Ectodermal cell (in vitro differentiated cells): ENCODE results near the gene CDS2.

Experiments used
- H3K27ac ChIP-seq: 2 replicates; pipeline ENCODE4 v1.7.0; 2013; ENCODE audit warnings: mild to moderate bottlenecking, low read depth, low read length; ENCODE audit not compliant: insufficient read depth, poor library complexity, severe bottlenecking
- H3K27me3 ChIP-seq: 2 replicates; pipeline ENCODE4 v1.7.0; 2013; ENCODE audit warnings: mild to moderate bottlenecking, low read length; ENCODE audit not compliant: insufficient read depth, control insufficient read depth, poor library complexity, severe bottlenecking
- H3K36me3 ChIP-seq: one replicate; pipeline ENCODE4 v1.7.0; 2013; ENCODE audit warnings: low read length; ENCODE audit not compliant: control insufficient read depth, insufficient read depth
- H3K4me1 ChIP-seq: one replicate; pipeline ENCODE4 v1.7.0; 2013; ENCODE audit warnings: low read length; ENCODE audit not compliant: control insufficient read depth, insufficient read depth
- H3K4me3 ChIP-seq: 2 replicates; pipeline ENCODE4 v1.7.0; 2013; ENCODE audit warnings: low read depth, low read length, control low read depth; ENCODE audit not compliant: insufficient read depth
- H3K9me3 ChIP-seq: 2 replicates; pipeline ENCODE4 v1.7.0; 2013; ENCODE audit warnings: mild to moderate bottlenecking, low read length, moderate library complexity; ENCODE audit not compliant: control insufficient read depth
- WGBS, 2 experiments: methylation state at CpG; one replicate each; pipeline ENCODE4 v1.1.7; 2013; ENCODE audit warnings: missing lambda C conversion rate in 2 of 2; 5-methylcytosine and 5-hydroxymethylcytosine counted together

Gene CDS2

DNA sequence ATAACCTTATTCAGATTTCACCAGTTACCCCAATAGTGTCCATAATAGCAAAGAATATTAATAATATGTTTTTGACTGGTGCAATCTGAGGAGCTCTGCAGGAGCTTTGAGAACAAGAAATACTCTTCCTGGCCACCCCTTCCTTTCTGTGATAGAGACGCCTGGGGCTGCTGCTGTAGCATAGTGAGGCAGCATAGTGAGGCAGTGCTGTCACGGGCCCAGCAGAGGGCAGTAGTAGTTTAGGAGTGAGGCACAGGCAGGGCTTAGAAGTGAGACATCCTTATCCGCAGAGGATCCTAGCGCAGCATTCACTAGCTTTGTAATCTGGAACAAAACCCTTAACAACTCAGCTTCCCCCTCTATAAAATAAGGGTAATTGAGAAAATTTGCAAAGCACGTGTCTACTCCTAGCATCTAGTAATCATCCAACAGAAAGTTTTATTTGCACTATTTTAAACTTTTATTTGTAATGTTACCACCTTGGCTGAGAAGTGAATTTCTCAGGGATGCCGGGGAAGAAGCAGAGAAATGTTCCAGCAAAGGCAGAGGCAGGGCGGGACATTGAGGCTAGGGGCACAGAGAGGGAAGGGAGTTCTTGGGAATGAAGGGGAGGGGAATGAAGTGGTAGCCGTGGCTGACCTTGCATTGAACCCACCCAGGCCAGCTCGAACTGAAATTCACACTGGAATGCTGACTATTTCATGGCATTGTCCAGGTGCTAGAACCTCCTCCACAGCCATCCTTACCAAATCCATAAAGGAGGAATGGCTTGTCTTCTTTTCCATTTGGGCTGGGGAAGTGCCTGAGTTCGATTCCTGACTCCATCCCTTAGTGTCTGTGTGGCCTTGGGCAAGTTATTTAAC is 78.8 kb downstream of the CDS2 start:
- WGBS, 2 experiments: 45% methylated on average over 8 to 10 of the region's 10 CpGs
- H3K4me3 ChIP-seq: no peak overlapping the region
- no peaks in the 10 kb centered on the region for H3K36me3 ChIP-seq
- H3K4me1 ChIP-seq: no peaks in the 10 kb centered on the region
- no peaks in the 10 kb centered on the region for H3K9me3 ChIP-seq
- no peaks in the 10 kb centered on the region for H3K27me3 ChIP-seq
- H3K27ac ChIP-seq: no peak overlapping the region

DNA sequence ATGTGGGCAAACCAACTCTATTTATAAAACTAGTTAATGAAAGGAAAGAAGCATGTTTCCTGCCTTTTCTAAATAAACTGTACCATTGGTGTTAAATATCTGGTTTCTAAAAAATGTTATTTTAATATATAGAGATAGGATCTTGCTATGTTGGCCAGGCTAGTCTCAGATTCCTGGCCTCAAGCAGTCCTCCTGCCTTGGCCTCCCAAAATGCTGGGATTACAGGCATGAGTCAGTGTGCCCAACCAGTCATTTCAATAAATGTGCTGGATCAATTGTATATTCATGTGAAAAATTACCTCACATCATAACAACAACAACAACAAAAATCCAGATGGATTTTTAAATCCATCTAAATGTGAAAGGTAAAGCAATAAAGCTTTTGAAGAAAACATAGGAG is 80.3 kb downstream of the CDS2 start:
- no peak overlapping the region for H3K4me3 ChIP-seq
- no peak overlapping the region for H3K27ac ChIP-seq
- H3K9me3 ChIP-seq: no peaks in the 10 kb centered on the region
- no peaks in the 10 kb centered on the region for H3K36me3 ChIP-seq
- no peaks in the 10 kb centered on the region for H3K27me3 ChIP-seq
- H3K4me1 ChIP-seq: no peaks in the 10 kb centered on the region

DNA sequence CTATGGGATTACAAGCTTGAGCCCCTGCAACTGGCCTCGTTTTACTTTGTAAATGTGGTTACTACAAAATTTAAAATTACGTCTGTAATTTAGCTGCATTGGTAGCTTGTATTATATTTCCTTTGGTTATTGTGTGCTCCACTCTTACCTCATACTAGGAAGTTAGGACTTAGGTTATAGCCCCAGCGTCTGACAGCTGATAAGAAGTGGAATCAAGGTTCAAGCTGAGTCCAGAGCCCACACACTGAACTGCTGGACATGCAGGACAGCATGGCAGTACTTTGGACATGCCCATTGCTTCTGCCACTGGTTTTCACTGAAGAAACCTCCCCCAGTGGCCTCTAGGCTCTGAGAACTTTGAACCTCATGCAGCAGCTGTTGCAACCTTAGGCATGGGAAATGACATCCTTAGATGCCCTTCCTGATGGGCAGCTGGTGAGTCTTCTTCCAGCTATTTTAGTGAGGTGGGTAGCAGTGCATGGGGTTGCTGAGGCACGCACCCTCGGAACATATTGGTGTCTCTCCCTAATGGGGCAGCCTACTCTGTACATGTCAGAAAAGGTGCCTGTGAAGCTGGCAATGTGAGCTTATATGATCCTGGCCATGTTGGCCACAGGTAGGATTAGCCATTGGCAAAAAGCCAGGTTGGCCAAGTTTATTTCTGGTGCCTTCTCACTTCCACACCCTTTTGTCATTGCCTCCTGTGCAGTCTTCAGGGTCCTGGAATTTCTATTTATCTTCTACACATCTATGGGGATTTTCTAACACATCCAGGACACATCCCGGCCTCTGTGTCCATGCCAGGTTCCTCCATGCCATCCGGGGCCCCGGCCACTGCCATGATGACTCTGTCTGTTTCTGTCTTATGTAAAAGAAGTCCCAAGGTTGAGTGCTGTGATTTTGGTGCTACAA is 85.3 kb downstream of the CDS2 start:
- Histone ChIP-seq H3K4me1 (no peaks in the 10 kb centered on the region), H3K27me3 (no peaks in the 10 kb centered on the region), H3K9me3 (no peaks in the 10 kb centered on the region), H3K4me3 (no peak overlapping the region), H3K36me3 (no peaks in the 10 kb centered on the region), H3K27ac (no peak overlapping the region)
- WGBS, 2 experiments: 94 to 97% methylated on average over 8 of the region's 8 CpGs

DNA sequence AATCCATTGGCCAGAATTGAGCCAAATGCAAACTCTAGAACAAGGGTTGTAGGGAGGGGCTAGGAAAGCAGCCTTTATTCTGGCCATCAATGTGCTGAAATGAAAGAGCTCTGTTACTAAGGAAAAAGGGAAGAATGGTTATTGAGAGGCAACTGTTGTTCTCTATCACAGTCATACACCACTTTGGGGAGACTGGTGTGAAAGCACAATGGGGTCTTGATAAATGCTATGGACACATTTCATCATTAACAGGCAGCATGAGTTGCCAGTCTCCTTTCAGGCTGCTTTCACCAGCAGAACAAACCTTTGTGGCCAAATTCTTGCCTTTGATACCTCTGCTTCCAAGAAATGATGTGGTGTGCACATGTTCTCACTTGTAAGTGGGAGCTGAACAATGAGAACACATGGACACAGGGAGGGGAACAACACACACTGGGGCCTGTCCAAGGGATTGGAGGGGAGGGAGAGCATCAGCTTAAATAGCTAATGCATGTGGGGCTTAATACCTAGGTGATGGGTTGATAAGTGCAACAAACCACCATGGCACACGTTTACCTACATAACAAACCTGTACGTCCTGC is 86.2 kb downstream of the CDS2 start:
- no peak overlapping the region for H3K27ac ChIP-seq
- H3K4me3 ChIP-seq: no peak overlapping the region
- no peaks in the 10 kb centered on the region for H3K4me1 ChIP-seq
- H3K9me3 ChIP-seq: no peaks in the 10 kb centered on the region
- whole genome bisulfite sequencing, 2 experiments: 100% methylated on average over 2 of the region's 2 CpGs; no CpG with 5 or more reads in 1 of the 2 experiments
- H3K36me3 ChIP-seq: no peaks in the 10 kb centered on the region
- no peaks in the 10 kb centered on the region for H3K27me3 ChIP-seq

DNA sequence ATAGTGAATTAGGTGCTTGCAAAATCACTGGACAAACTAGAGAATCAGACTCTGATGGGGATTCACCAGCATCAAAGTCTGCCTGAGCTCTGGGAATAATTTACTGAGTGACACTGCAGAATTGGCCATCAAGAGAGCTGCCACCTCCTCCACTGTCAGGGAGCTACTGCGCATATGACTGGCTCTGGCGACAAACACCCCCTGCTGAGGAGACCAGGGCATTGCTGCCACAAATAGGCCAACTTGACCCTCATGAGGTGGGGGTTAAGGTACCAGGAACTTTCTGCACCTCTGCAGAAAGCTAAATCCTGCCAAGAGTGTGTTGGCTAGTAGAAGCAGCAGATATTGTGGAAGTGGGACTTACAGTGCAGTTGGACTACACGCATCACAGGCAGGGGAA is 88.0 kb downstream of the CDS2 start:
- Histone ChIP-seq H3K4me1 (no peaks in the 10 kb centered on the region), H3K27me3 (no peaks in the 10 kb centered on the region), H3K4me3 (no peak overlapping the region), H3K27ac (no peak overlapping the region), H3K9me3 (no peaks in the 10 kb centered on the region), H3K36me3 (no peaks in the 10 kb centered on the region)
- 61 to 66% methylated on average over 3 of the region's 3 CpGs for WGBS, 2 experiments

DNA sequence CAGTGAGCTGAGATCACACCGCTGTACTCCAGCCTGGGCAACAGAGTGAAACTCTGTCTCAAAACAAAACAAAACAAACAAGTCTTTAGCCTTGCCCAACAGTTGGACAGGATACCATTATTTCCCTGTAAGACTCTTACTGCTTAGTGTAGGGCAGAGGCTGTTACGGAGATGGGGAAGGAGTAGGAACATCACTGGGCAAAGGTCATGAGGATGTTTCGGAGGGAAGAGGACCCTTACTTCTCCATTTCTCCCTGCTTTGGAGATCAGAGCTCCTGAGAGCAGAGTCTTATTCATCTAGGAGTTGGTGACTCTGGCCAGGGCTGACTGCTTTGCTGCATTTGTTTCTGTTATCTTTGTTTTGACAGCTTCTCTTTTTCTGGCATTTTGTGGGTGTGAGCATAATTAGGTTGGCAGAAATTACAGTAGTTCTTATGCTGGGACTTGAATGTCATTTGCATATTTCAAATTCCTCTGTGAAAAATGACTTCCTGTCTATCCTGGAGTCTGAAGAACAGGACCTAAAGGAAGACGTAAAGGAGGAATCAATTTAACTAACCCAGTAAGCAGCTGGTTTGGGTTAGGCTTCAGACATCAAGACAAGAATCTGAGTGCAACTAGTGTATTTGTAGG is 89.0 kb downstream of the CDS2 start:
- H3K27ac ChIP-seq: no peak overlapping the region
- no peak overlapping the region for H3K4me3 ChIP-seq
- no peaks in the 10 kb centered on the region for H3K4me1 ChIP-seq
- H3K27me3 ChIP-seq: no peaks in the 10 kb centered on the region
- H3K36me3 ChIP-seq: no peaks in the 10 kb centered on the region
- WGBS, 2 experiments: 93 to 95% methylated on average over 4 of the region's 4 CpGs
- H3K9me3 ChIP-seq: no peaks in the 10 kb centered on the region

DNA sequence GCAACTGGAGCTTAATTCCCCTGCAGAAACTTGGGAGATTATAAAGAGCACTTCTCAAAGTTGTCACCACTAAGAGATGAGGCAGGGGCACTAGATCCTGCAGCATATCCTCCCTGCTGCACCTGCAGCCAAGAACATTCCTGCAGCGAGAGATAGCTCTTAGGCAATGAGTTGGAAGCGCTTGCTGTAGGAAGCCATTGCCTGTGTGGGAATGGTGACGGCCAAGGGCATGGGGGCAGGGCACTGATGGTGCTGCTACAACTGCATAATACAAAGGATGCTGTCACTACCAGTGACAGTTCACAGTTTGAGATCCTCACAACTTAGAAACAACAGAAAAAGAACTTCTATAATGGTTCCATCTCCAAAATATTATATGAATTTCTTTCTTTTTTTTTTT is 89.9 kb downstream of the CDS2 start:
- WGBS, 2 experiments: 69 to 85% methylated on average over 3 of the region's 3 CpGs
- no peak overlapping the region for H3K27ac ChIP-seq
- no peaks in the 10 kb centered on the region for H3K4me1 ChIP-seq
- no peaks in the 10 kb centered on the region for H3K9me3 ChIP-seq
- H3K27me3 ChIP-seq: no peaks in the 10 kb centered on the region
- no peaks in the 10 kb centered on the region for H3K36me3 ChIP-seq
- H3K4me3 ChIP-seq: no peak overlapping the region

DNA sequence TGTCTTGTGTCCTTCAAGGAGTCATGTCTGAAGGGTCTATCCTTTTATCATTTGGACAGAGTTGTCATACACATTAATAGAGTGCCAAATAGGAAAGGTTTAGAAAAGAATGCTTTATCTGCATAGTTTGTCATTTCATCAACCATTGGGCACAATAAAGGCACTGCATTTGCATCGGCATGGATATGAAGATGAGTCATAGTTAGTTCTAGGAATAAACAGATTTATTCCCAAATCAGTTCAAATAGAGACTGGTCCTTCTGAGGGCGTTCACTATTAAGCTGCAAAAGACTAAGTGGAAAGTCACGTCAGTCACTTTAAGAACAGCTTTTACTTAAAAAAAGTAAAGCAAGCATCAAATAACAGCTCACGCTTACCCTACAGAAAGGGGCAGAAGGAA is 90.8 kb downstream of the CDS2 start:
- Histone ChIP-seq H3K4me3 (no peak overlapping the region), H3K36me3 (no peaks in the 10 kb centered on the region), H3K27me3 (no peaks in the 10 kb centered on the region), H3K4me1 (no peaks in the 10 kb centered on the region), H3K9me3 (no peaks in the 10 kb centered on the region), H3K27ac (no peak overlapping the region)
- 93% methylated on average over 4 of the region's 4 CpGs for WGBS, 2 experiments

DNA sequence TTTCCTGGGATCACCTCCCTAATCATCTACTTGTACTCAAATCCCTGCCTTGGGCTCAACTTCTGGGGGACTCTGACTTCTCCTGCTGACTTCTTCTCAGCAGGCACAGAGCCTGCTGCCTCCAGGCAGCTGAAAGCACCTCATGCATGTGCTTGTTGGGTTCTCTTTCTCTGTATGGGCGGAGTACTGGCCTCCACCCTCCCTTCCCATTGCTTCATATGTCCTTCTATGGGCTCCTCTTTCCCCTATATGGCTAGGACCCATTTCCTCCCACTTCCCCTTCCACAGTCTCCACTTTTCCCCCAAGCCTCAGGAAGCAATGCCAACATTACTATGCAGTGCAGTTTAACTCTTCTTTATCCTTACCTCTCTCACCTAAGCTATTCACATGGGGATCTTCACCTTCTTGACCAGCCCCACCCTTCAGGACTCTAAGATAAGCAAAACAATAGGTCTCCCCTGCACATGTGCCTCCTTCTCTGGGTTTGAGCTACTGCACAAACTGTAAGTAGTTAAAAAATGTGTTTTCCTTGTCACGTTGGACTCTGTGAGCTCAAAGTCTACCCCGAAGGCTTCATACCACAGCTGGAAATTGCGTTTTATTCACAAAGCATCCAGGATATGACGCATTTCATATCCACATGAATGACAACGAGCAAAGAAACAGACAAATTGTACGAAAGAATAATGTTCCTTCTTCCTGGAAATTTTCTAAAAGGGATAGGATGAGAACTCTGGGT is 93.7 kb downstream of the CDS2 start:
- WGBS, 2 experiments: 92 to 93% methylated on average over 7 of the region's 7 CpGs
- H3K36me3 ChIP-seq: no peaks in the 10 kb centered on the region
- no peaks in the 10 kb centered on the region for H3K9me3 ChIP-seq
- H3K27ac ChIP-seq: no peak overlapping the region
- no peak overlapping the region for H3K4me3 ChIP-seq
- no peaks in the 10 kb centered on the region for H3K4me1 ChIP-seq
- H3K27me3 ChIP-seq: no peaks in the 10 kb centered on the region
